ENCODE results near the gene CRABP1. TPM values are rescaled to one million over a fixed set of nuclear protein-coding genes. Genes with fewer than 3 reads are reported as not detected.

CRABP1 gene
- total RNA-seq, 1 donor from 2014 or later: not detected

- intact Hi-C loops (cut with DNase I): no loop called here
- no peak for ATAC-seq
- peaks cover 4% of the 10 kb centered on the region for H3K4me1 ChIP-seq
- H3K4me3 ChIP-seq: no peak overlapping the region
- H3K36me3 ChIP-seq: no peaks in the 10 kb centered on the region
- TF ChIP-seq CTCF (IDR thresholded peaks at IDR 0.05): no peak
- H3K27ac ChIP-seq: no peak overlapping the region
- H3K9me3 ChIP-seq: no peaks in the 10 kb centered on the region
- no peak for DNase-seq
- no peaks in the 10 kb centered on the region for H3K27me3 ChIP-seq
Observed at GRCh38 chr15:78322724-78323521, 17.2 kb upstream of the CRABP1 start.

GRCh38 chr15:78323693-78324092 is 16.5 kb upstream of the CRABP1 start:
- intact Hi-C loops (cut with DNase I): no loop called here
- DNase-seq (no peak), ATAC-seq (no peak)
- Histone ChIP-seq H3K27me3 (no peaks in the 10 kb centered on the region), H3K27ac (no peak overlapping the region), H3K36me3 (no peaks in the 10 kb centered on the region), H3K4me1 (peaks cover 4% of the 10 kb centered on the region), H3K9me3 (no peaks in the 10 kb centered on the region), H3K4me3 (no peak overlapping the region)
- no peak for TF ChIP-seq CTCF (IDR thresholded peaks at IDR 0.05)

- H3K27ac ChIP-seq: no peak overlapping the region
- H3K4me1 ChIP-seq: peaks cover 4% of the 10 kb centered on the region
- no peaks in the 10 kb centered on the region for H3K36me3 ChIP-seq
- DNase-seq (no peak), ATAC-seq (no peak)
- no peaks in the 10 kb centered on the region for H3K9me3 ChIP-seq
- no peak overlapping the region for H3K4me3 ChIP-seq
- TF ChIP-seq CTCF (IDR thresholded peaks at IDR 0.05): no peak
- intact Hi-C loops (cut with DNase I): no loop called here
- H3K27me3 ChIP-seq: no peaks in the 10 kb centered on the region
Observed at GRCh38 chr15:78324144-78324543, 16.0 kb upstream of the CRABP1 start.

- no peak for TF ChIP-seq CTCF (IDR thresholded peaks at IDR 0.05)
- ATAC-seq: no peak
- Histone ChIP-seq H3K27ac (no peak overlapping the region), H3K36me3 (no peaks in the 10 kb centered on the region), H3K9me3 (no peaks in the 10 kb centered on the region), H3K27me3 (no peaks in the 10 kb centered on the region), H3K4me3 (no peak overlapping the region), H3K4me1 (peaks cover 4% of the 10 kb centered on the region)
- DNase-seq: no peak
- intact Hi-C loops (cut with DNase I): no loop called here
Observed at GRCh38 chr15:78325092-78325843, 14.9 kb upstream of the CRABP1 start.

GRCh38 chr15:78327466-78327865 is 12.7 kb upstream of the CRABP1 start:
- peaks cover 3% of the 10 kb centered on the region for H3K4me1 ChIP-seq
- no peak for TF ChIP-seq CTCF (IDR thresholded peaks at IDR 0.05)
- H3K9me3 ChIP-seq: no peaks in the 10 kb centered on the region
- H3K36me3 ChIP-seq: no peaks in the 10 kb centered on the region
- ATAC-seq: no peak
- no peaks in the 10 kb centered on the region for H3K27me3 ChIP-seq
- no peak for DNase-seq
- intact Hi-C loops (cut with DNase I): no loop called here
- no peak overlapping the region for H3K4me3 ChIP-seq
- H3K27ac ChIP-seq: no peak overlapping the region
